RPMI7951 (cell line): ENCODE data around the gene SEMA6A. TPM values are rescaled to one million over a fixed set of nuclear protein-coding genes. Genes with fewer than 3 reads are reported as not detected.

Experiments used
- DNase-seq: peaks from one replicate; pipeline ENCODE4 v3.0.0-alpha.2; 2012; ENCODE audit warnings: low read depth
- total RNA-seq: library from RNA; depleted of rRNA; stranded (reverse); fragments of >200 nt; shearing (Covaris generic); gene quantifications from 2 replicates; pipeline ENCODE4 v1.2.3, GENCODE V29; 2014

SEMA6A gene
- total RNA-seq, 1 experiment from 2014 or later, result 0.12 TPM

DNA sequence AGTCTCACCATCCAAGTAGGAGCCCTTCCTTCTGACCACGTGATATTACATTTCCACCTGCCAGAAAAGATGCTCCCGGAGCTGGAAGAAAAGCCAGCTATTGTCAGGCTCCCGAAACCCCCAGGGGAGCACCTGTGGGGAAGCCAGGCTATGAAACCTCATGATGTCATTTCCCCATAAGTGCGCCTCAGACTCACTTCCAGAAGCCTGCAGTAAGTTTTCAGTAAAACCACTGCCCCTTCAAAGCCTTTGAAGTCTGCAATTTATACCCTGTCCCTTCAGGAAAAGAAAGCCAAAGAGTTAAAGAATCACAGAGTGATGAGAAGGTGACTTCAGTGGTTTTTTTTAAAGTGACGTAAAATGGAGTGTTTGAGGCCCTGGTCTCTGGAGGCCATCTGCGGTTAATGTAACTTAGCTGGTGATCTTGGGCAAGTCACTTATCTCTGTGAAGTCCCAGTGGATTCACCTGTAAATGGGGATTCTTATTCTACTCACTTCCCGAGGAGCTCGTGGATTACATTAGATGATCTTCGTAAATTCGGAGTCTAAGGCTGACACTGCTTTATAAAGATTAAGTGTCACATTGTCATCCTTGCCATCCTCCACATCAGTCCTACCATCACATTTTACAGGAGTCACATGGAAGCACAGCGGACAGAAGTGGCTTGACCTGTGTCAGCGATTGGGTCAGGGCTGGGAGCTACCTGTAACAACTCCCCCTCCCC is 2.6 kb upstream of the SEMA6A start:
- DNase-seq, result no peak

DNA sequence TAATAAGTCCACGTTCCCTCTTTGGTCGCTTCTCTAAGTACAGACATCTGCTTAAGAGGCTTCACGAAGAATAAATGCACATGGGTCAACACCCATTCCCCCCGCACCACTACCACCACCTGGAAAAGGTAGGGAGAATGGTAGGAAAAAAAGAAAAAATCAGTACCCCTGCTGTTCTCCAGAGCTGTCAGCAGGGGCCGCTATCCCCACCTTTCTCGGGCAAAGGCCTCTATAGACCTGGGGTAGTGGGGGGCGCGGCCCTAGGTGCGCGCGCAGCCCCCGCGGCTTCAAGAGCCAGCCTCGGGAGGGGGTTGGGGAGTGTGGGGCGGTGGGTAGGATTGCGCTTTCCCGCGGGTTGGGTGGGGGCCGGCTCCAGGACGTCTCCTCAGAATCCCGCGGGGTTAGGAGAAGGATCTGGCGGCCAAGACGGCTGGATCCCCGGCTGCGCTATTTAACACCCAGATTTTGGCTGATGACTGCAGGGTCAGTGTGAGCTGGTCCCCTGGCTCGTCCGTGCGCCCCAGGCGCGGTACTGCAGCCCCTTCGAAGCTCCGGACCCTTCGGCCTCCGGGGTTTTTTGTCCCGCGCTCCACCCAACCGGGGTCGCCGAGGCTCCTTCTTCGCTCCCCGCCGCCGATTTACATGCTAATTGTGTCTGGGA is 1.6 kb upstream of the SEMA6A start:
- peak; percentile 29 for DNase-seq

DNA sequence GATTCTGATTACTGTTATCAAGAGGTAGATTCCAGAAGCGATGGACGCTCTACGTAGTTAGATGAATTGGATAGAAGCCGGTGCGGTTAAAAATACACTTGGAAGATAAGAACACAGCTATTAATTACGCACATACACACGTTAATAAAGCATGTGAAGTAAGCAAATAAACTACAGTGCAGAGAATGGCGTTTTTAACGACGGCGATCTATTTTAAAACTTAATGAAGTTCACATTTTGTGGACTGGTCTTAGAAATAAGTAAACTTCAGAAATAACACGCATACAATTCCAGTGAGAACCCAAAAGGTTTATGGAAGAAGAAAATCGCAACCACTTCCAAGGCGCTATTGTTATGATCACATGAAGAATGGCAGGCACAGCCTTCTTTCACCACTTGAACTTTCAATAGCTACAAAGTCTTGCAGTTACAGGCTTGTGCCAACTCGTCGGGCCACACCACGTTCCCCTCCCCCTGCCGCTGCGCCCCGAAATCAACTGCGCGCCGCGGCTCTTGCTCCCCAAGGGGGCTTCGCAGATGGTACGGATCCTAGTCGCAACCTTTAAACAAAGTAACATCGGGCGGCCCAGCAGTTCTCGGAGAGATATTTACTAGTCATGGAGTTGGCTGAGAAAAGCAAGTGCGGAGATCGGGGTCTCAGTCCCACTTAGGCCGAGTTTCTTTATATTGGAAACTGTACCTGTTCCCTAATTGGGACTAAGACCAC is 866 bp upstream of the SEMA6A start:
- DNase-seq, result no peak

DNA sequence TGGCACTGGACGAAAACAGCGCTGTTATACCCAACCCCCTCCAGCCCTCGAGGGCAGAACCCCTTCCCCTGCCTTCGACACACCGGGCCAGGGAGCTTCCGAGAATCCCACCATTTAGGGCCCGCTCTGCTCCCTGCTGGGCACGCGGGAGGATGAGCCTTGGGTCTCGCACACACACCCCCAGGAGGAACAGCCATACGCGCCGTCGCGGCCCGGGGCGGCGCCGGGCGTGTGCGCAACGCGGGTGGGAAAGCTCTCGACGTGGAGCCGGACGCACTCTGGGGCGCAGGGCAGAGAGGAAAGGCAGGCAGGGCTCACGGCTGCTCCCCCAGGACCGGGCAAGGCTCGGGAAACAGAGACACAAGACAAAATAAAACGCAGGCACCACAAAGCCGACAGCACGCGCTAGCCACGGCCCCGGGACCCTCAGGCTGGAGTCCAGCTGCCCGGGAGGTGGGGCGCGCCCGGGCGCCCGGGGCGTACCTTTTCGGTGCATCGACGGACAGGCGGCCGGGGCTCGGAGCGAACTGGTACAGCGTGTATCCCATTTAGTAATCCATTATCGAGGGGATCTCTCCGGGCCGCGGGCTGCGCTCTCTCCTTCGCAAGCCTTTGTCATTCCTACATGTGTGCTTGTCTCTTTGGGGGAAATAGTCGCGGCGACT is 789 bp downstream of the SEMA6A start:
- DNase-seq, result peak; percentile 3

DNA sequence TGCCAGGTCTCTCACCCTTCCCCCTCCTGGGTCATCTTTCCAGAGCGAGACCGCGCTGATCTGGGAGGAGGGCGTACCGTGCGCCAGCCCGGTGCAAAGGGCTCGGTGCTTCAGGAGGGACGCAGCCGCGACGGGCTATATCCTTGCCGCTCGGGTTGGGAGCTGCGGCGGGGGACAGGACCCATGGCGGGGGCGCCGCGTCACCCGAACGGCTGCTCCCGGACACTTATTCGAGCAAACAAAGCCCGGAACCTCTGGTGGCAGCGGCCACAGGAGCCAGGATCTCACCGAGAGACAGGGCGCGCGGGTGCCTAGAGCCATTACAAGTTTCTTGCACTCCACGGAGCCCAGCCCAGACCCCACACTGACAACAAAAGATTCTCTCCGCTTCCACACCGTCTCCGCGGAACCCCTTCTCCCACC is 1.3 kb downstream of the SEMA6A start:
- DNase-seq, result no peak

DNA sequence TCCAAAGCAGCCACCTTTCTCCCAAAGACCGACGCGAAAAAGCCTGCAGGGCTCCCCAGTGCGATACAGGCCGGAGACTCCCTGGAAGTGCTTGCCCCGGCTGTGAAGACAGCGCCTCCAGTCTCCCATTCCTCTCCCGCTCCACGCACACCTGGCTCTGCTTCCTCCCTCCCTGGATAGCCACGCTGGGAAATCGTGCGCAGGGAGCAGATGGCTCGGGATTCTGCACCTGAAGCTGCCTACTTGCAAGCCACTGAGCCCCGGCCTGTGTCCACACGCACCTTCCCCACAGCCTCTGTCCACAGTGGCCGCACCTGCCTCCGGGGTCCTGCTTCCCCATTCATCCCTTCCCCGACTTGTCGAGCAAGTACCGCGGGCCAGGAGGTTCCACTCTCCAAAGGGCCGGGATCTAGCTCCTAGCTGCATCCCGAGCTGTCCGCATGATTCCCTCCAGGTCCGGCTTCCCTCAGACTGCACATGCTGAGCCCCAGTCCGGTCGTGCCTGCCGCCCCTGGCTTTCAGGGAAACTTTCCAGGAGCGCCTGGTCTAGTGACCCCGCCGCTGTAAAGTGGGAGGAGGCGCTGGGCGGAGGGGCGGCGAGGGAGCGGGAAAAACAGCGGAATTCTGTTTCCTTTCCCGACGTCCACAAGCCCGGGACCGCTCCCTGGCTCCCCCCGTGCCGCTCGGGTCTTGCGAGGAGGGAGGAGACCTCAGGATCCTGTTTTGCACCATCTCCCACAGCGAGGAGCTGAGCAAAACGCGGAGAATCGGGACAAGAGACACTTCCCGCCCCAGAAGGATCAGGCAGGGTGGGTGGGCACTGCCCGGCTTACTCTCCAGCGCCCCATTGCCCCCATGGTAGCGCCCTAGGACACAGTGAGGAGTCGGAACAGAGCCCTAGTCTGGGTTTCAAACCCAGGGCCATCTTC is 2.0 kb downstream of the SEMA6A start:
- DNase-seq, result no peak

DNA sequence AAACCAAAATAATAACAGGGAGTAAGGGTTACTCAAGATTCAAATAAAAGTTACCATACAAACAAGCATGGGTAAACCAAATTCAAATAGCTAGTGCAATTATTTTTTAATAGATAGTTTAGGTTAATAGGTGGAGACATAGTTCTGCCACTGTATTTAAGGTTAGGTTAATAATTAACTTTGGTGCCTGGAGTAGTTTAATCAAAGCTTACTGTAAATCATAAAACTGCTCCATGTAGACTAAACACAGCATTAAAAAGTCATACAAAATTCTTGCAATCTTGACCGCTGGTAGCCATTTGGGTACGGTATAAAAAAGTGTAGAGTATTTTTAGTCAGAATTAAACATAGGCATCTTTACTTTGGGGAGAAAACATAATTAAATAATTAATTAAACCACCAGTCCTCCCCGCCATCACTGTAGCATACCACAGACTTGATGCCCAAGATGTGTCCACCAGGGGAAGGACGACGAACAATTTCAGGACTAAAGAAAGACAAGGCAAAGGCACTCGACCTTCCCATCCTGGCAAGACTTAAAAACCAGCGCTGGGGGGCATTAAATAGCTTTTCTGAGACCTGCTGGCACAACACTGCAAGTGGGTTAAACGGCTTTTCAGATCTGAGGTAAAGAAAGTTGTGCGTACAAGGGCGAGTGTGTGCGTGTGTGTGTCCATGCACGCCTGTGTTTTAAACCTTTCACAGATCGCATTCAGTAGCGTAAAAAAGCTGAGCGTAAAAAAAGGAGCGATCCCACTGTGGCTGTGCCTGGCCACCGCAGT is 2.9 kb downstream of the SEMA6A start:
- DNase-seq, result no peak

DNA sequence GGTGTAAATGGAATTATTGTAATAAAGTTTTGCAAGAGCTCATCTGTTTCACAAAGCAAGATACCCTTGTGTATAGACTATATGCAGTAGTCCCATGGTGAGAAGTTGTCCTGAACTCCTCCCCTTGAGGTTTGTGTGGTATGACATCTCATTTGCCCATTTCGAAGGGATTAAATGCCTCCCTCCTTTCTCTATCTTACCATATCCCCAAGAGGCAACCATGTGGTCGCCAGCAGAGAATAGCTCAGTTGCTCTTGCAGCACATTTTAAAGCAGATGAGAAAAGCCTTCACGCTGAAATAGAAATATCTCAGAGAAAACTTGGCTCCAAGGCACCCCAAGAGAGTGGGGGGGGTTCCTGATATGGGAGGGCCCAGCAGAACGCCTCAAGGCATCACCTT is 4.6 kb downstream of the SEMA6A start:
- no peak for DNase-seq

DNA sequence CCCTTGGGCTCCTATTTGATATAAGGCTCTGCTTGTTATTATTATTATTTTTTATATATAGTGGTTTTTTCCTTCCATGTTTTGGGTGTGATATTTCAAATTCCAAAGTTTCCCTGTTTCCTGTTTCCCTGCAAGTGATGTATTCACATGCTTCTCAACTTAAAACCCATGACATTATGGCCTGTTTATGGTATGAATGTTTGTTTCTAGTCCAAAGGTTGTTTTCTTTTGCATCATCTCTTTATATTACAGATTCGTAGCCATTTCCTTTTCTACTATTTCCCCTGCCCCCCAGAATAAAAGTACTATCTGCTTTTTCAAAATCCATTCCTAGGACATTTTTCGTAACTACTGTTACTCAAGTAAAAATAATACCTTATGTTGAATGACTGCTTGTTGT is 7.5 kb downstream of the SEMA6A start:
- no peak for DNase-seq

DNA sequence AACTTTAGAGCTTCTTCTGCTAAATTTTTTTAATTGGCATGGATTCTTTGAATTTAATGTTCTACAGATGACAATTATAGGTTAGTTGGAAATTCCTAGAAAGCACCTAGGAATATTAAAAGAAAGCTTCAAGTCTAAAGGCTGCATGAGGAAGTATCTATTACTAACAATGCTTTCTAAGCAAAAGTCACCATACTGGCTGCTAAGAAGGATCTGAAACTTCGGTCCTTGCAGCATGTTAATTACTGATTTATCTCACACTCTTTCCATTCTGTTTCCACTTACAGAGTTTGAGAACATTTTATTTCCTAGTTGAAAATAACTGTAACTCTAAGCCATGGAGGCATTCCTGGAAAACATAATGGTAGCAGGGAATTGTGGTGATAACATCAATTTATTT is 8.4 kb downstream of the SEMA6A start:
- no peak for DNase-seq

DNA sequence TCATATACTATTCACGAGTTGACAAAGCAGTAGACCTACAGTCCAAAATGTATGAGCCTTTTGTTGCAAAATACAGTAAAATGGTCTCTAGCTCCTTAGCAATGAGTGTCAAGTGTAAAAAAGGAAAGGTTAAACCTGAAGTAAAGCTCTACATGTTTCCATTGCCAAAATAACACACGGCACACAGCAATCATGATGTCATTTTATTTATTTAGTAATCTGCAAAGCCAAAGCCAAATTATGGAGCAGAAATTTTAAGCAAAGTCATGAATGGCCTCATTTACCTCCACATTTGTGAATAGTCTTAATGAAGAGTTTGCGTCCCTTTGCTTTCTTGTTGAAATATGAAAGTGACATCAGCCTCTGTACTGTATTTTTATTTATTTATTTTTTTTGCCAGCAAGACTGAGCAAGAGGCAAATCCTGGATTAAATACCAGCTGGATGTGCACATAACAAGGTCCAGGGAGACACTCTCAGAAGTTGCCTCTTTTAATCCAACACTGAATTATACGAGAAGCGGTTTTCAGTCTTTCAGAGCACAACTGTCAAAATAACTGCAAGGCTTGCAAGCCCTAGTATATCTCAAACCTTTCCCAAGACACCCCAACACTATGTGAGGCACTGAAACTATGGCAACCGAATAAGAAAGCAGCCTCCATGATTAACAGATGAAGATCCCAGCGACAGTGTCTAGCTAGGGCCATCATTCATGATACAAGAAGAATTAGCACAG is 9.7 kb downstream of the SEMA6A start:
- DNase-seq, result no peak

DNA sequence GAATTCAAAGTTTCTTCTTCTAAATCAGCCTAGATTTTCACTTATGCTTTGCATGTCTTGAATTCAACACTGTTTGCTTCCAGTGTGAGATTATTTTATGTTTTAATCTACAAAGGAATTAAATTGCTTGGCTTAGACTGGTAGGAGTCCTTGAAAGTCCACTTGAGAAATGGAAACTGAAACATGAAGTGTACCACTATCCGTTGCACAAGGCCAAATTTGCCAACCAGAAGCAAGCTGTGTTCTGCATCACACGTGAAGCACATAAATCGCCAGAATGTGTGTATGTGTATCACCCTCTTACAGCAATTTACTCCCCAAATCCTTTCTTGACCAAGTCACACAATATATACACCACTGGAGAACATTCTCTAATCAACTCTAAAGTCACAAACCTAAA is 10.3 kb downstream of the SEMA6A start:
- DNase-seq, result no peak

DNA sequence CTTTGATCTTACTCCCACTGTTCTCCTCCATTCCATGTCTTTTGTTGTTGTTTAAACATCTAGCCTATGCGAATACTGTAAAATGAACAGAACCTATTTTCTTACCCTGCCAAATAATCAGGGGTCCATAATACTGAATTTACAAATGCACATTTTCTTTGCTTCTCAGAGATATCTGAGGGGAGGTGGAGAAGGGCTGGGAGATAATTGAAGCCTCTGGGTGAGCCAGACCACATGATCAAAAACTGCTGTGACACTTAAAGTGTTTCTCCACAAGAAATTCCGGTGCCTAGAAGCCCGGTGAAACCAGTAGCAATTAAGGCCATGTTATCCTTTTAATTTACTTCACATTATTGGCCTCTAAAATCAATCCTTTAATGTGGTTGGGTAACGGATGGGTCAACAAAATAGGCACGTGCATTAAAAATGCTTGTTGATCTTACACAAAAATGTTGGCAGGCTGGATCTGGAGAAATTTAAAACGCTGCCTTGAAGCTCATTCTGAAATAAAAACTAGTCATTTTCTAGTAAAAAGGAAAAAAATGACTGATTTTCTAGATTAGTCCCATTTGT is 10.8 kb downstream of the SEMA6A start:
- DNase-seq, result no peak

DNA sequence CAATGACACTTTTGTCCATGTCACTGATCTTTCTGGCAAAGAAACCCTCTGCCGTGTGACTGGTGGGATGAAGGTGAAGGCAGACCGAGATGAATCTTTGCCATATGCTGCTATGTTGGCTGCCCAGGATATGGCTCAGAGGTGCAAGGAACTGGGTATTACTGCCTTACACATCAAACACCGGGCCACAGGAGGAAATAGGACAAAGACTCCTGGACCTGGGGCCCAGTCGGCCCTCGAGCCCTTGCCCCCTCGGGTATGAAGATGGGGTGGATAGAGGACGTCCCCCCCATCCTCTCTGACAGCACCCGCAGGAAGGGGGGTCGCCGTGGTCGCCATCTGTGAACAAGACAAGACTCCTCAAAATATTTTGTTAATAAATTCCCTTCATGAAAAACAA is 12.0 kb downstream of the SEMA6A start:
- no peak for DNase-seq

DNA sequence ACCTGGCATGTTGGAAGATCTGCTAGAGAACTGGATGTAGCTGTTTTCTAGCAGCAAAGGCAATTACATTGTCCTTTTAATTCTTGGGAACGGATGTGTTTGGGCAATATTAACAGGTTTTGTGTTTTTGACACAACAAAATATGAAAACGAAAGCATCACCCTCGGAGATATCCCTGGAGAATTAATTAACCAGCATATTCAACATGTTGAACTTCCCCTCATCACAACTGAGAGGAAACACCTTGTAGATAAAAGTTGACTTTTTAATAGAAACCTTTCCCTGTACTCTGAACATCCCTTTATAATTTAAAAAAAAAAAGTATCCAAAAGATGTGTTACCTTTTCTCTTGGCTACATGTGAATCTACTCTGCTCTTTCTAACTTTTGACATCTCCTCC is 13.0 kb downstream of the SEMA6A start:
- no peak for DNase-seq

DNA sequence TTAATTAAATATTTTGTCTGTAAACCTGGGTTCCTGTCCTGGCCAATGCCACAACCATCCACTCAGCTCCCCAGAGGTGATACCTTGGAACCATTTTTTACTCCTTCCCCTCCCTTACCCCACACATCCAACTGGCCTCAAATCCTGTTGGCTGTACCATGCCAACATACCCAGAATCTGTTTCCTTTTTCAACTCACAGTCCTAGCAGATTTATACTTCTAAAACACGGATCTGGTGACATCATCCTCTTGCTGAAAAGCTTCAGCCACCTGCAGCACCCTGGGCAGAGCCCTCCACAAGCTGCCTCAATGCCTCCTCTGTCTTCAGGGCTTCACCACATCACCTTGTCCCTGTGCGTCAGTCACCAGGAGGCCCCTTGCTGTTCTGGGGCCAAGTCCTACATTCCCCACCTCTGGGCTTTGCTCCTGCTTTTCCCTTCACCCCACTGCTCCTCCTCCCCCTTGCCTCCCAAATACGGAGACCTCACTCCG is 14.9 kb downstream of the SEMA6A start:
- no peak for DNase-seq

DNA sequence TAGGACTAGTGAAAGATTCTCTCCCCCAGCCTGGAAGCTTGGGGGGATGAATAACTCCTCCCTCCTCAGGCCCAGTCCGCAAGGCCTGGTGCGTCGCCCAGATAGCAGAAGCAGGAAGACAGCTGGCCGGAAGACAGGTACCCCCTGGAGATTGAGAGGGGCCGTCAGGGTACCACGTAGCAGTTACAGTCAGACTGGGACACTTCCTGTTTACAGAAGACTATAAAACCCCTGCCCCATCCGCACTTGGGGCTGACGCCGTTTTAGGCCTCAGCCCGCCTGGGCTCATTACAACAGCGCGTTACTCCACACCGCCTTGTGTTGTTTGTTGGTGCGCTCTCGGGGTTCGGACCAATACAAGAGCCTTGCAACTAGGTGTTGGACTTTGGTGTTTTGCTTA is 15.4 kb downstream of the SEMA6A start:
- no peak for DNase-seq

DNA sequence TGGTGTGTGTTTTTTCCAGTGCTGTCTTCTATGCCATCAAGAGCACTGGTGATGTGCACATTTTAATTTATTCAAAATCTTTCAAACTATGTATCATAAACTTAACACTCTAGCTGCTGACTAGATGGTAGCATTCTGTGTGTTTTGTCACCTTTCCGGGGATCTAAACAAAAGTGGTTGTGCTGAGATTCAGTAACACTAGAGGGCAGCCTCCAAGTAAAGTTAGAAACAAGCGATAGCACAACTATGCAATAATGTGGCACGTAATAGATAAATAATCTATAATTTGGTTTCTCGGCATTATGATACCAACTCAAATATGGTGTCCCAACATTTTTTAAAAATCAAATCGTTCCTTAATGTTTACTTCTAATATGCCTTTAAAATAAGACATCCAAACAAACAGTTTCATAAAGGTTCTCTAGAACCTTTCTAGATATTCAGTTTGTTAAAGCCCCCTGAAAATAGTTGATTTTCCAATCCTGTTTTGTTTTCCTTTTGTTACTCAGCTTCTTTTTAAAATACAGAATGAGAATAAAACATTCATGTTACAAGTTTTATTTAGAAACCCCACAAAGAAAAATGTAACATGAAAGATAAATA is 16.9 kb downstream of the SEMA6A start:
- DNase-seq, result peak; percentile 13

DNA sequence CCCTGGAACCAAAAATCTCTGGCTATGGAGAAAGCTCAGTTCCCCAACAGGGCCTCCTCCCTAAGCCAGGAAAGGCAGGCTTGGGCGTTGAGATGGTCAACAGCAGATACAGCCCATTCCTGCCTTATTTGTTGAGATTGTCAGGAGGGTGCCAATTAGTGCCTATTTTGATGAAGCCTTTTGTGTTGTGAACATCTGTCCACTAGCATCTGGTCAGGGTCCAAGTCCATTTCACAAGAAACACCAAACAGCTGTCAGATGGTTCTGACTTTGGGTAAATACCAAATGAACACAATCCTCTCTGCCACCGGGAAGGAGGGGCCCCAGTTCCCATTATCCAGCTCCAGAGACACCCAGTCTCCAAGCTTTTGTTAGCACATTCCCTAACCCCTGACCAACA is 19.9 kb downstream of the SEMA6A start:
- no peak for DNase-seq
